Measurements from ENCODE around the gene DPP6. TPM values are rescaled to one million over a fixed set of nuclear protein-coding genes. Genes with fewer than 3 reads are reported as not detected.
A peak's percentile ranks its signal among the peaks of the same experiment; 100 is the strongest.

Gene DPP6
- total RNA-seq, 4 donors from 2014 or later, result 1.5 to 2.9 TPM; not detected in 2

DNA sequence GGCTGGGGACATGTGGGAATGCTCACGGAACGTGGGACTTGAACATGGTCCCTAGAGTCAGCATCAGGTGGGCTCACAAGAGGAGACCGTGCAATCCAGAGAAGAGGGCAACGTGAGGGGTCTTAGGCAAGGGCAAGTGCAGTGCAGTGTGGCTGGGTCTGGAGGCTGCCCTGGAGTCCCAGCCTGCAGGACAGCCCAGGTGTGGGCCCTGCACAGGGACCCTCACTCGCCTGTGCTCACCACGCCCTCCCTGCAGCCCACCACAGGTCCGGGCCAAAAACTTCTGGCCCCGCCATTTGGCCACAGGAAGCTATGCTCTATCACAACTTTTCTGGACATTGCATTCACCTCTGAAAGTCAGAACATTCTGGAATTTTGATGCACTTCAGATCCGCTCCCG lies 817.2 kb downstream of the DPP6 start:
- DNase-seq, result no peak
- Histone ChIP-seq H3K9me3 (no peaks in the 10 kb centered on the region), H3K36me3 (no peaks in the 10 kb centered on the region), H3K4me3 (no peak overlapping the region), H3K27ac (no peak overlapping the region), H3K27me3 (no peaks in the 10 kb centered on the region), H3K4me1 (no peaks in the 10 kb centered on the region)
- no peak for TF ChIP-seq POLR2A (IDR thresholded peaks at IDR 0.05)
- TF ChIP-seq, protein P1, sequence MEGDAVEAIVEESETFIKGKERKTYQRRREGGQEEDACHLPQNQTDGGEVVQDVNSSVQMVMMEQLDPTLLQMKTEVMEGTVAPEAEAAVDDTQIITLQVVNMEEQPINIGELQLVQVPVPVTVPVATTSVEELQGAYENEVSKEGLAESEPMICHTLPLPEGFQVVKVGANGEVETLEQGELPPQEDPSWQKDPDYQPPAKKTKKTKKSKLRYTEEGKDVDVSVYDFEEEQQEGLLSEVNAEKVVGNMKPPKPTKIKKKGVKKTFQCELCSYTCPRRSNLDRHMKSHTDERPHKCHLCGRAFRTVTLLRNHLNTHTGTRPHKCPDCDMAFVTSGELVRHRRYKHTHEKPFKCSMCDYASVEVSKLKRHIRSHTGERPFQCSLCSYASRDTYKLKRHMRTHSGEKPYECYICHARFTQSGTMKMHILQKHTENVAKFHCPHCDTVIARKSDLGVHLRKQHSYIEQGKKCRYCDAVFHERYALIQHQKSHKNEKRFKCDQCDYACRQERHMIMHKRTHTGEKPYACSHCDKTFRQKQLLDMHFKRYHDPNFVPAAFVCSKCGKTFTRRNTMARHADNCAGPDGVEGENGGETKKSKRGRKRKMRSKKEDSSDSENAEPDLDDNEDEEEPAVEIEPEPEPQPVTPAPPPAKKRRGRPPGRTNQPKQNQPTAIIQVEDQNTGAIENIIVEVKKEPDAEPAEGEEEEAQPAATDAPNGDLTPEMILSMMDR (IDR thresholded peaks at IDR 0.05), result no peak

DNA sequence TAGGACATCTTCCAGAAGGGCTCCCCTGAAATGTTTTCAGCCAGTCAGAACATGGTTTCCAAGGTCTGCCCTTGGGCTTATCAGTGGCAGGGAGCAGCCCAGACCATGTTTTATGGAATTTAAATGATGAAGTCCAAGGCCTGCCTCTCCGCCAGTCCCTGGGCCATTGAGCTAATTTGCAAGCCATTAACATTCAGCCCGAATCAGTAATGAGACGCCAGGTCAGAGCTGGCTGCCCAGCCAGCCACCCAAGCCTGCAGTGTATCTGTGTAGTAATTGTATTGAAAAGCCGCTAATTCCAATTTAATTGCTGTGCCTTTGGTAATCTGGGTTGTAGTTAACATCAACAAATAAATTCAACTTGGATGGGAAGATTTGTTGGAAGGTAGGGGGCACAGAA lies 819.3 kb downstream of the DPP6 start:
- H3K4me3 ChIP-seq, result no peak overlapping the region
- no peaks in the 10 kb centered on the region for H3K4me1 ChIP-seq
- peak in 1 of 3 donors; percentile 19 for DNase-seq
- TF ChIP-seq, protein P1 (IDR thresholded peaks at IDR 0.05), result no peak
- TF ChIP-seq POLR2A (IDR thresholded peaks at IDR 0.05), result no peak
- no peaks in the 10 kb centered on the region for H3K36me3 ChIP-seq
- no peaks in the 10 kb centered on the region for H3K9me3 ChIP-seq
- no peaks in the 10 kb centered on the region for H3K27me3 ChIP-seq
- no peak overlapping the region for H3K27ac ChIP-seq

DNA sequence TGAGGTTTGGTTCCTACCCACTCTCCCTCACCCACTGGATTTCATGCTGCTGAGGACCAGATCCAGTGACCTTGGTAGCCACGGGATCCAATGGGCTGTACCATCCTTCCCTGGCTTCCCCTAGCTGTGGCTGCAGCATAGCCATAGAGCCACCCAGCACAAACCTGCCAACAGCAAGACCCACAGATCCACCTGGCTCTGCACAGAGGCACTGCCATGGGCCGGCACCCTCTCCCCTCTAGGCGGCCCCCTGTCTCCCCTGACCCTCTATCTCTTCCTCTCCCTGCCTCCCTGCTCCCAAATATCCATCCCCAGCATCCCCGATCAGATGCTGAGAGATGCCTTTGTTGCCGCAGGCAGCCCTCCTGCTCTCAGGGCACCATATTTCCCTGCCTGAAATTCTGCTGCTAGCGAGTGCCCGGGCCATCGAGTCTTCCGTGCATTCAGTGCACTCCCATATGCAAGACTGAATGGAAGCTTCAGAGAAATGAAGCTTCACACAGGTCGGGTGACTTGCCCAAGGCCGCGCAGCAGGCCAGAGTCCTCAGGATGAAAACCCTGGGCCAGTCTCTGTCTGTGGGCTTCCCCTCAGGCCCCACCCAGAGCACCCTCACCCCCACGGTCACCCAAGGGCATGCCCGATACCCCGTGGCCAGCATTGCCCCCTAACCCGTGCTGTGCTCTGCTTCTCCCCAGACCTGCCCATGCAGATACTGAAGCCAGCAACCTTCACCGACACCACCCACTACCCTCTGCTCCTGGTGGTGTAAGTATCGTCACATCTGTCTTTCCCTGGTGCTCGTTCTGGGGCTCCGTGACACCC lies 819.9 kb downstream of the DPP6 start:
- peak in 1 of 3 donors; percentile 28 for DNase-seq
- Histone ChIP-seq H3K27ac (no peak overlapping the region), H3K36me3 (no peaks in the 10 kb centered on the region), H3K4me3 (no peak overlapping the region), H3K4me1 (no peaks in the 10 kb centered on the region), H3K27me3 (no peaks in the 10 kb centered on the region), H3K9me3 (no peaks in the 10 kb centered on the region)
- TF ChIP-seq POLR2A (IDR thresholded peaks at IDR 0.05), result no peak
- TF ChIP-seq, protein P1 (IDR thresholded peaks at IDR 0.05), result no peak

DNA sequence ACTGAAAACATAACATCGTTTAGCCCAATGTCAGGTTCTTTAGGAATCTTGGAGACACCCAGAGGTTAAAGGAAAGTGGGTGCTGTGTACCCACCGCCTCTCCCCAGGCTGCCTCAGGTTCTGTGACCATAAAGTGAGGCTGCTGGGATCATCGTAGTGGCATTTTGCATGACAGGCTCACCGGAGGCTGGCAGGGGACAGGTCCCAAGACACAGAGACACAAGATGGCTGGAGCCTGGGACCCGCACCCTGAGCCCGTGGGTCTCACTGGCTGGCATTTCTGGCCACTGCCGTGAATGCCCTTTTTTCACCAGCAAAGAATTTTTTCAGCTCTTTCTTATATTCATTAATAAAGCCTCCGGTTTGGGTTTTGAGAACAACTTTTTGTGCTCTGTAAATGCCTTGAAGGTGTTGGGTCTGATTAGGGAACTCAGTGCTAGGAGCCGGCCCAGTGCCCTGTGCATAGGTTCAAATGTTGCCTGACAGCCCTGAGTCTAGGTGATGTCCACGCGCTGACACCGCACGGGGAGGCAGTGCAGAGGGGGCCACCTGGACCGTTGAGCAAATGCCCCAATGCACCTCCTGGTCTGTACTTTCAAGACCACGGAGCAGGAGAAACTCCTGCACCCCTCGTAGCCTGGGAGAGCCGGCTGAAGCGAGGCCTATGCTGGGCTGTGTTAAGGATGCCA lies 820.8 kb downstream of the DPP6 start:
- TF ChIP-seq, protein P1 (IDR thresholded peaks at IDR 0.05), result no peak
- no peak for TF ChIP-seq POLR2A (IDR thresholded peaks at IDR 0.05)
- DNase-seq, result peak in 1 of 3 donors; percentile 33

DNA sequence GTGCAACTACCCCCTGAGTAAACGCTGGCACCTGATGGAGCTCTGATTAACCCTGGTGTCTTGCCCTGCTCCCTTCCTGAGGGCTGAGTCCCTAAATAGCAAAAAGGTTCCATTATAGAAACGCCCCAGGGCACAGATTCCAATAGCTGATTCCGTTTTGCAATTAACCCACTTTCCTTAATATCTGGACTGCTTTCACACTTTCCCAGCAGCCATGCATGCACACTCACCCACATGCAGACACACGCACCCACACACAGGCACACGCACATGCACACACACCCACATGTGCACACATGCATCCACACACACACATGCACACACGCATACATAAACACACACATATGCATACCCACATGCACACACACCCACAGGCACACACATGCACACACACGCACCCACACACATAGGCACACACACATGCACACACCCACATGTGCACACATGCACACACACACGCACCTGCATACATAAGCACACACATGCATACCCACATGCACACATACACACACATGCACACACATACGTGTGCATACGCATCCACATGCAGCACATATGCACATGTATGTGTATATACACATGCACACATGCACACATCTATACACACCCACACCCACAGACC lies 821.4 kb downstream of the DPP6 start:
- TF ChIP-seq POLR2A (IDR thresholded peaks at IDR 0.05), result no peak
- TF ChIP-seq, protein P1 (IDR thresholded peaks at IDR 0.05), result no peak
- Histone ChIP-seq H3K27me3 (no peaks in the 10 kb centered on the region), H3K27ac (no peak overlapping the region), H3K9me3 (no peaks in the 10 kb centered on the region), H3K36me3 (no peaks in the 10 kb centered on the region), H3K4me3 (no peak overlapping the region), H3K4me1 (no peaks in the 10 kb centered on the region)
- DNase-seq, result no peak

More for the DNA sequence above, 820.8 kb downstream of the DPP6 start:
- Histone ChIP-seq H3K36me3 (no peaks in the 10 kb centered on the region), H3K27ac (no peak overlapping the region), H3K4me3 (no peak overlapping the region), H3K9me3 (no peaks in the 10 kb centered on the region), H3K4me1 (no peaks in the 10 kb centered on the region), H3K27me3 (no peaks in the 10 kb centered on the region)

All from Peyer's patch (tissue), 4 donors.